CD4-positive, alpha-beta T cell treated with Interleukin-15 for 1 hour (primary cell): ENCODE measurements around the gene BRAP.
"Not testable (repeated sequence)": the region's sequence is repeated elsewhere in the genome, so short reads cannot be mapped to it uniquely, and the experiment has no call there.

Source experiments
- DNase-seq: peaks from one replicate; pipeline ENCODE4 v3.0.0-alpha.2; 2020

BRAP gene

DNA sequence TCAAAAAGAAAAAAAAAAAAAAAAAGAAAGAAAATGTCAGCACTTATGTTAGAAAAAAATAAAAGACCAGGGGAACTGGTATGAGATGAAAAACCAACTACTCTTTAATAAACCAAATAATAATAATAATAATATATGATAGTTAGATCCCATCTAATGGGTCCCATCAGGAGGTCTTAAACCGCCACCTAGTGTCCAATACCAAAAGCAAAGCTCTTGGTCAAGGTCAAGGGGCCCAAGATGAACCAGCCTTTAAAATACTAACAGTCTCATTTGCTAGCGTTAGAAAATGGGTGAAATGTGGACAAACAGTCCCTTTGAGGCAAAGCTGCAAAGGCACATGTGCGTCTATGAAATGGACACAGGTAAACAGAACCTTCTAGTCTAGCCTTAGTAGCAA, 12.3 kb downstream of the BRAP start:
- no peak for DNase-seq

DNA sequence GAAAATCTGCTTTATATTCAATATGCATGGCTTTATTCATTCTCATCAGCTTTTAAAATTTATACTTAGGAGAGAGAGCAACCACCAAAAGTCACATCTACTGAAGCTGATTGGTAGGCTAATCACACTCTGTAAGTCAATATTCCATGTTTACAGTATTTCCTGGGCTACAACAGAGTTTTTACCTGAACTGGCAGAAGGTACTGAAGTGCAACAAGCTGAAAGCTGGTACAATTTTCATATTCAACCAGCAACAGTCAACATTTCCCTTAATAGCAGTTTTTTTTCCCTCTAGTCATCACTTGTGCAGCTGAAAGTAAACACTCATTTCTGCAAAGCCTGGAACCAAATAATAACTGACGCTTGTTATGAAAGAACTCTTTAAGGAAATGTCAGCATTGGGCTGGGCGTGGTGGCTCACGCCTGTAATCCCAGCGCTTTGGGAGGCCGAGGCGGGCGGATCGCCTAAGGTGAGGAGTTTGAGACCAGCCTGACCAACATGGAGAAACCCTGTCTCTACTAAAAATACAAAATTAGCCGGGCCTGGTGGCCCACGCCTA, 12.9 kb downstream of the BRAP start:
- no peak for DNase-seq

DNA sequence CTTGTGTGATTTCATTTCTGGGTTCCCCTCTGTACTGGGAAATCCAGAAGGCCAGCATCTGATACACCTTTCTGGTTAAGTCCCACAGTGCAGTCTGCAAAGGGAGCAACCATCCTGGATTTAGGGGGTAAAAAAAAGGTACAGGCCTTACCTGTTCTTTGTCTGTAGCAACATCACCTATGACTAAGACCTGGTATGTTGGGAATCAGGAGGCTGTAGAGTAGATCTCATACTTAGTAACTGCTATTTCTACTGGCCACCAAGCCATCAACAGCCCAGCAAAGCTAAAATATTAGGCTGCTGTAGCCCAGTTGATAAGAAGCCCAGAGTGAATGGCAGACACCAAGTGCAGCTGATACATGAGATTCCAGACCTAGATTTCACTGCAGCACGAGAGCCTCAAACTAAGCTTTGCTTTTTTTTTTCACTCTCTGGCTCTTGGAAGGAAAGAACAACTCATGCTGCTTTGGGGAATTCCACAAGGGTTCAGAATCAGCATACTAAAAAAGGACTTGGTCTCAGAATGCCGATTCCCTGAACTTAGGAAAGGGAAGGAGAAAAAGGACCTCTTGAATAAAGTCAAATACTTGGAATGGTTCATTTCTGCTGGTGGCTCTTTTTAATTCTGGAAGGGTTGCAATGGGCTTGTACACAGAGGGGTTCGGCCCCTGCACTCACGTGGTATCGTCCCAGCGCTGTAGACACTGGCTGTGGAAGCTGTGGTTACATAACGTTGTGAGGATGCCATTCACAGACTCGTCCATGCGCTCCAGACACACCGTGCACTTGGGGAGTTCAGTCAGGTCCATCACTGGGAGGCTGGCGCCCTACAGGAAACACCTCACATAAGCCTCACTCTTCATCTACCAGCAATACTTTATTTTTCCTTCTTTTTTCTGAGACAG, 20.5 kb downstream of the BRAP start:
- DNase-seq, result no peak

DNA sequence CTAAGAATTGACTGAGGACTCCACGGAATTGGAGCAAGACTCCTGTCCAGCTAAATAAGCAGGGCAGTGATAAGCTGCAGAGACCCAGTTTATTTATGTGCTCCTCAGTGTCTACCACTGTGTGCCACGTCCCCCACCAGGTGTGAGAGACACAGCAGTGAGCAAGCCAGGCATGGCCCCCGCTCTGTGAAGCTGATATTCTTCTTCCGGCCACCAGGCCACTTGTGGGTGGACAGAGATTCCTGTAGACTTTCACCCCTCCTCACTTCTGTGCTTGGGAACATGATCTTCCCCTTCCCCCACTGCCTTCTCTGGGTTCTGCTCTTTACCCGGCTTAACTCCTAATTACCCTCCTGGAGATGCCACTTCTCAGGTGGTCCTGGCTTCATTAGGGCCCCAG, 21.3 kb downstream of the BRAP start:
- no peak for DNase-seq

DNA sequence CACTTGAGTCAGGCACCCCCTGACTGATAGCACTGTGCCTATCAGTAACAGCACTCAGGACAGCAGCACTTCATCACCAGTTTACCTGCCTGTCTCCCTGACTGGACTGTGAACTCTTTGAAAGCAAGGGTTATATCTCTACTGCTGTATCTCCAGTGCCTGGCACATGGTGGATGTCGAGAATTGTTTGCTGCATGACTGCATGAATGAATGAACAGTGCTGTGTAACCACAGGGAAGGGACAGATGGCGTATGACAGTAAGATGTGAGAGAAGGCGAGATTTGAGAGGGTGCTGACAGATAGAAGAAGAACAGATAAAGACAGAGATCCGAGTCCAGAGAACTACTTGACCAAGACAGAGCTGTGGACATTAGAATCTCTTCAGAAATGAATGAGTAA, 29.7 kb downstream of the BRAP start:
- no peak for DNase-seq

DNA sequence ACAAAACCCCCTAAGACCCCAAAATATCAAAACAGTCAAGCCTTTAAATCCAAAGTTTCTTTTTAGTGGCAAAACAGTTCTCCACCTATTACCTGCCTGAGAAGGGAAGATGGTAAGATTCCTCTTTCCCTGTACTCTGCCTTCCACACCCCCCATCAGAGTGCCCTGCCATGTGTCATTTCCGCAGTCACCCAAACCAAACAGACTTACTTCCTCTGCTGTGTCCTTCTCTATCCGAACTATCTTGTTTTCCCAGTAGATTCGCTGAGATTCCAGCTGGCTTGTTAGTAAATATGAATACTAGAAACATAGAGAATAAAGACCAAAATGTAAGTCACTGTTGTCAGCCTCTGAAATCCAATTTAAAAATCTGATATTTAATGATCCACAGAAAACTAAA, 30.4 kb downstream of the BRAP start:
- DNase-seq, result no peak

DNA sequence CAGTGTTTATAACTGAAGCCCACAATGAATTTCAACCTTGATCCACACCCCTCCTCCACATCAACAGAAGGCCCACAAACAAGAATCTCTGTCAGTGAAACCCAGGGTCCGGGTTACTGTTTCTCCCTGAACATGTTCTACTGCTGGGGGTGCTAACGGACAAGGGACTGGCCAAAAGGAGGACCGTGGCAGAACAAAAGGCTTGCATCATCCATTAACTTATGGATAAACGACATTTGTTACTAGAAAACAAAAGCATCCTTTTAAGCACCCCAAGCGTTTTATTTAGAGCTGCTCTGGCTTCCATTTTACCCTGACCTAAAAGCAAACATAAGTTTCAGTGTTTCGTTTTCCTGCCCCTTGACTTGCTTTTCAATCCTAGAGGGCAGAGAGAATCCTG, 32.2 kb downstream of the BRAP start:
- no peak for DNase-seq

DNA sequence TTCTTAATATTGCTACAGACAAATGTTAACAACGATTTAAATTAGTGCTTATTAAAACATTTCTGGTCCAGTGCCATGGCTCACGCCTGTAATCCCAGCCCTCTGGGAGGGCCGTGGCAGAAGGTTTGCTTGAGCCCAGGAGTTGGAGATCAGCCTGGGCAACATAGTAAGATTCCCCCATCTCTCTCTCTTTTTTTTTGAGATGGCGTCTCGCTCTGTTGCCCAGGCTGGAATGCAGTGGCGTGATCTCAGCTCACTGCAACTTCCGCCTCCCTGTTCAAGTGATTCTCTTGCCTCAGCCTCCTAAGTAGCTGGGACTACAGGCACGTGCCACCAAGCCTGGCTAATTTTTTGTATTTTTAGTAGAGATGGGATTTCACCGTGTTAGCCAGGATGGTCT, 33.2 kb downstream of the BRAP start:
- not testable (repeated sequence) for DNase-seq

DNA sequence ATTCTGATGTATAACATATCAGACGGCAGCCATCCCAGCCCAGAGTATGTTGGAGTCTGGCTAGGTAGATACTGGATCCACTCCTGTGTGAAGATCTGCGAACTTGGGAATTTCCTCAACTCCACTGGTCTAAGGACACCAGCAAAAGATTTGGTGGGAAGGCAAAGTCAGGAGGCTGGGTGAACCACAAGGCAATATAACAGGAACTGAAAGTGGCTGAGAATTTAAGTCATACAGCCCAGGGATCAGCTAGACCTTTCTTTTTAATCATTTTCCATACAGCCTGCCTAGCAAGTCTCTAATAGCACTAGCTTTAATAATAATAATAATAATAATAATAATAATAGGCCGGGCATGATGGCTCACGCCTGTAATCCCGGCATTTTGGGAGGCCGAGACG, 34.8 kb downstream of the BRAP start:
- DNase-seq, result no peak

DNA sequence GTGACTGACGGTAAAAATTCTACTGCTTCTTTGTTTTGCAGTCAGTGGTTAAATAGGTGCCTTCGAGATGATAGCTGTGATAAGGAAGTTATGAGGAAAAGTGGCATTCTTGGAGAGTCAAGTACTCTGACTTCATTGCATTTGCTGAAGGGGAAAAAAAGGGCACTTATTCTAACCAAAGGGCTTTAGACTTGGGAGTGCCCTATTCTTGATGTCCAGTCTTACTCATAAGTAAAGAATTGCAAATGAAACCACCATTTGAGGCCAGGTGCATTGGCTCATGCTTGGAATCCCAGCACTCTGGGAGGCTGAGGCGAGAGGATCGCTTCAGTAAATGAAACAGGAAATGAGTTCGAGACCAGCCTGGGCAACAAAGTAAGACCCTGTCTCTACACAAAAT, 40.3 kb downstream of the BRAP start:
- DNase-seq, result no peak

DNA sequence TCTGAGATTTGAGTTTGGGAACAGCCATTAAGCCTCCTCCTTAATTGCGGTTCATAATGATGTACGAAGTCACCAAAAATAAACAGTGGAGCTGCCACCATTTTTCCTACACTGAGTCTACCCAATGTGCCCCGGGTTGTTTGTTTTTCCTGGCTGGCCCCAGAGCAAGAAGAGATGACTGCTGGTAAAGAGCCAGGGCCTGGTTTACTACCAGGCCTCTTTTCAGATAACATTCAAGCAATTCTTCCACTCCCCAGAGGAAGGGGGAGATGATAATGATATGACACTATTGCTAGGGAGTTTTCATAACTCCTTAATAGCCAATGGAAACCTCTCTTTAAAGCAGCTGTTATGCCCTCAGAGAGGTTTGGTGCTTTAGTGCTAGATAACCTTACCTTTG, 42.3 kb downstream of the BRAP start:
- DNase-seq, result no peak

DNA sequence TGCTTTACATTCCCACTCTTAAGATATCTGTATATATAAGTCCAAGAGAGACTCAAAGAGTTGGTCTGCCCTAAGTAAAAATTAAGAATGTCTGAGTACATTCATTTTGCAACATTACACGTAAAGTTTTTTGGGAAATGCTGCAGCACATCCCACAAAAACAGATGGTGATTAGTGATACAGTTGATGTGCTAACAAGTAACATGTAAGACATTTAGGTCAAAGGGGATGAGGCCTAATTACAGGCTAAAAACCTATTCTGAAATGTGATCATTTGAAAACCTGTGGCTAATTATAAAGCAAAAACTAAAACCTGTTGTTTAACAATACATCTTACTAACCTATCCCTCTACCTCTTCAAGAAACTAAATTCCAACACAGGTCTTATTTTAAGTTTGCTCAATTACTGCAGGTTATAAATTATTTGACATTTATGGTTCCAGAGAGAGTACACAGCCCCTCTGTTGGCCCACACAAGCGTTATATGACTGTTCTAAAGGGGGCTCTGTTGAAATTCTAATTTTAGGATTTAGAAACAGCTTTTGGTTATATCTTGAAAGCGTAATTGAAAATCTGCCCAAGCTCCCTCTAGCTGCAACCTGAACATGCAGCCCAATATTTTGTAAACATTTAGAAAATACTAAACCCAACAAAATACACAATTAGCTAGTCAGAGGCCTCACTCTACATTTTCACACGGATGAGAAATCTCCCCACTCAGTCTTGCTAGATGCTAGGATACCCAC, 42.9 kb downstream of the BRAP start:
- DNase-seq, result no peak

DNA sequence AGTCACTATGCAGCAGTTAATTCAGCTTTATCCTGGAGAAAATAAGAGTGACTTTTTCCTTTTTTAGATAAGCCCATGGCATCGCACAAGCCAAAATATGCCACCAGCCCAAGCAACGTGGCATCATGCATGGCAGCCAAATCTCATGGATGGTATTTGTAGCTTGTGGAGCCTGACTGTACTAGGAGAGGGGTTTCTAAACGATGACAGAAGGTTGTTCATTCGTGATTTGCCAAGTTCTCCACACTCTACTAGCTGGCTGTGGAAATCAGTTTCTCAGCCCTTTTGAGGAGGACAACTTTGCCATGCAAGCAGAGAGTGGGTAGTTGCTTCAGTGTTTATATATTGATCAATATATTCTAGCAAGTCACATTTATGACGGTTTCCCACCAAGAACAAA, 45.2 kb downstream of the BRAP start:
- no peak for DNase-seq

DNA sequence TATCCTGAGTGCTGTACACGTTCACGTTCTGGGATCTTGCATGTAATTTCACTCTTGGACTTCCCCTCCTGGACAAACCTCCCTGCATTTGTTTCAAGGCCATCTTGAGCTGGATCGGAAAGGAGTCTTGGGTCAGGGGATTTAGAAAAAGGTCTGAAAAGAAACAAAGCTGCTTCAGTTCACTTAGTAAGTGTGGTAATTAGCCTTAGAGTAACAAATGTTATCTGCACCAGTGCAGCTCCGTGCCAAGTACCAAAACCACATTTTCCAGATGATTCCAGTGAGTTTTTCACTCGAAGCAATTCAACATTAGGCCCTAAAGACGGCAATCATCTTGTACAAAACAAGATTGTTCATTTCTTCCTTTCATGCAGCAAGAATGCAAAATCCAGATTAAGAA, 47.2 kb downstream of the BRAP start:
- DNase-seq, result no peak

DNA sequence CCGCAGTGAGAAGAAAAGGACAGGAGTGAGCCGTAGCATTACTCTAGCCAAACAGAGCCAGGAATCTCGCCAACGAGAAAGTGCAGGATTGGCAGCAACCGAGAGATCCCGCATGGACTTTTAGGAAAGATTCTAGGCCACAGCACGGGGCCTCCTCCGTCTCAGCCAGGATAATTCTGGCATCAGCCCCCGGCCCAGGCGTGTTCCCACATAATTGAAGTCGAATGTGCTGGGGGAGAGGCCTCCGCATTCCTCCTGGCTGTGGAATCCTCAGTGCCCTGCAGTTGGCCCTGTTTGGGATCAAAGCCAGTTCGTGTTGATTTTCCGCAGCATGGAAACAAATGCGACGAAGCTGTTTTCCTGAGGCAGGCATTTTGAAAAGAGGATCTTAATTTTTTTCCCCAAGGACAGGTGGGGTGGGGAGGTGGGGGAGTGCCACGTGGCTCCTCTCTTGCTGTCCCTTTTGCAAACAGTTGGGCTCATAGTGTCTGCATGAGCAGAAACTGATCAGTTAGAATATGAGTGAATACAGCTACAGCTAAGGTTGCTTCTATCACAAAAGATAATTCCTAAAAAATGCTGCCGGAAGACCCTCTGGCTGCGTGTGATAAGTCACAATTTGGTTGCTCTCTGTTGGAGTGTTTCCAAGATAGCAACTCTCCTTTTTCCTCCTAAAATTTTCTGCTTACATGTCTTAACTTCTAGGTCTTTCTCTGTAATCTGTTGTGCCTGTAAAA, 49.4 kb downstream of the BRAP start:
- no peak for DNase-seq

DNA sequence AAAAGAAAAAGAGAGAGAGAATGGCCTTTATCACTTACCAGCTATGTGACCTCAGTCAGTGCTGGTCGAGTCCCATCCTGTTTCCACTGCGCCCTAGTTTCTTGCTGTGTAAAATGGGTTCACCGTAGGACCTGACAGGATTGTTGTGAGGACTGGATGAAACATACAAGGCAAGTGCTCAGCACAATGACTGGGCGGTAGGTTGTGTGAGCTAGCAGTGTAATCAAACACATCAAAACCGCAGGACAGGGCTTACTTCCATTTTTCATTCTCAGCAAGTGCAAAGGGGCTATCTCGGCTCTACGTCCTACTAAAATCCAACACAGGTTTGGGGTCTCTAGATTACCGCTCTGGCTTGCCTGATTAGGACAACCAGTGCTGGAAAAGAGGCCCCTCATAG, 50.2 kb downstream of the BRAP start:
- no peak for DNase-seq

DNA sequence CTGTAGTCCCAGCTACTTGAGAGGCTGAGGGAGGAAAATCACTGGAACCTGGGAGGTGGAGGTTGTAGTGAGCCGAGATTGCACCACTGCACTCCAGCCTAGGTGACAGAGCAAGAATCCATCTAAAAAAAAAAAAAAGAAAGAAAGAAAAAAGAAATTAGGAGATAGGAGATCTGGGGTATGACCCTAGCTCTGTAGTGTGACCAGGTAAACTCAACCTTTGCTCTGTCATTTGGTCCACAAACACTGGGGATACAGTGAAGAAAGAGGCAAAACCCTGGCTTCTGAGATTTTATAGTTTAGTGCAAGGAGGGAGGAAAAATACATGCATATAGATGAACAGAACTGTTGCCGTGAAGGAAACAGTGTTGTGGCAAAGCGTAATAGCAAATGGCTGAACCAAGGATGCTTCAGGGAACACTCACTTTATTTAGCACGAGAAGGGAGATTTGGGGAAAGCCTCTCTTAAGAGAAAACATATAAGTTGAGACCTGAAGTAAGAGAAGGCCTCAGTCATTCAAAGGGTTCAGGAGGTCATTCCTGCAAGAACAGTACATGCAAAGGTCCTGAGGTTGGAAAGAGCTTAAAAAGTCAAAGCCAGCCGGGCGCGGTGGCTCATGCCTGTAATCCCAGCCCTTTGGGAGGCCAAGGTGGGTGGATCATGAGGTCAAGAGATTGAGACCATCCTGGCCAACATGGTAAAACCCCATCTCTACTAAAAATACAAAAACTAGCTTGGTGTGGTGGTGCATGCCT, 57.1 kb downstream of the BRAP start:
- DNase-seq, result no peak

DNA sequence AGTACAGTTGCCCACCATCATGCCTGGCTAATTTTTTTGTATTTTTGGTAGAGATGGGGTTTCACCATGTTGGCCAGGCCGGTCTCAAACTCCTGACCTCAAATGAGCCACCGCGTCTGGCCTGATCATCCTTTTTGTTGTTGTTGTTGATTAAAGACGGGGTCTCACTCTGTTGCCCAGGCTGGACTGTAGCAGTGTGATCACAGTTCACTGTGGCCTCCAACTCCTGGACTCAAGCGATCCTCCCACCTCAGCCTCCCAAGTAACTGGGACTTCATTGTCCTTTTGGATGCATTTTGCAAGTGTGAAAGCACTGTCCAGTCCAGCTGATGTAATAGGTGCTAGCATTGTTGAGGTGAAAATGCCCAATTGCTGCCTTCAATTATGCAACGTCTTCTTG, 59.5 kb downstream of the BRAP start:
- DNase-seq, result no peak

DNA sequence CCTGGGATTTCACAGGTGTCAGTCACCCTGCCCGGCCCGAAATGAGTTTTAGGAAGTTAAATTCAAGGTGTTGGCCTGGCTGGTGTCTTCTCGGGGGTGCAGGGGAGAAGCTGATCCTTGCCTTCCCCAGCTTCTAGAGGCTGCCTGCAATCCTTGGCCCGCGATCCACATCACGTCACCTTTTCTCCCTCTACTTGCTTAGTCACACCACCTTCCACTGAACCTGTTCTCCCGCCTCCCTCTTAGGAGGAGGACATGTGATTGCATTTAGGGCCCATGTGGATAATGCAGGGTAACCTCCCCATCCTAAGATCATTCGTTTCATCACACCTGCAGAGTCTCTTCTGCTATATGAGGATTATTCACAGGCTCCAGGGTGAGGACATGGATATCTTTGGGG, 61.2 kb downstream of the BRAP start:
- DNase-seq, result no peak

DNA sequence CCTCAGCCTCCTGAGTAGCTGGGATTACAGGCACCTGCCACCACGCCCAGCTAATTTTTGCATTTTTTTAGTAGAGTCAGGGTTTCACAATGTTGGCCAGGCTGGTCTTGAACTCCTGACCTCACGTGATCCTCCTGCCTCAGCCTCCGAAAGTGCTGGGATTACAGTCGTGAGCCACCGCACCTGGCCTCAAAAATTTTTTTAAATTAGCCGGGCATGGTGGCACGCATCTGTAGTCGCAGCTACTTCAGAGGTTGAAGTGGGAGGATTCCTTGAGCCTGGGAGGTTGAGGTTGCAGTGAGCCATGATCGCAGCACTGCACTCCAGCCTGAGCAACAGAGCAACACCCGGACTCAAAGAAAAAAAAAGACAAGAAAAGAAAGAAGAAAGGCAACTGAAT, 67.9 kb downstream of the BRAP start:
- DNase-seq, result not testable (repeated sequence)

DNA sequence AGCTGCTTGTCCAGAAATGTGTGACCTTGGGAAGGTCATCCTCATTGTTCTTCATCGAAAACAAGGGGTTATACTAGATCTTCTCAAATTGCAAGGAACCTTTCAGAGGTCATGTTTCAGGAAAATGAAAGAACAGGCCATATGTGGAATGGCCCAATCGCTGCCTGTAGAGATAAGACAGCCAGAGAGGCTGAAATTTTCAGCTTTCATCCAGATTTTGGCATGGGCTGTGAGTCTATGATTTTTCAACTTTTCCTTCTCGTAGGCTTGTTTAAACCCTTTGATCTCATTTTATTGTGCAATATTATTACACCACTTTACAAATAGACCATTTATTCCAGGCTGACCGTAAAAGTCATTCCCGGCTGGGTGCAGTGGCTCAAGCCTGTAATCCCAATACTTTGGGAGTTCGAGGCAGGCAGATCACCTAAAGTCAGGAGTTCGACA, 69.6 kb downstream of the BRAP start:
- DNase-seq, result no peak

DNA sequence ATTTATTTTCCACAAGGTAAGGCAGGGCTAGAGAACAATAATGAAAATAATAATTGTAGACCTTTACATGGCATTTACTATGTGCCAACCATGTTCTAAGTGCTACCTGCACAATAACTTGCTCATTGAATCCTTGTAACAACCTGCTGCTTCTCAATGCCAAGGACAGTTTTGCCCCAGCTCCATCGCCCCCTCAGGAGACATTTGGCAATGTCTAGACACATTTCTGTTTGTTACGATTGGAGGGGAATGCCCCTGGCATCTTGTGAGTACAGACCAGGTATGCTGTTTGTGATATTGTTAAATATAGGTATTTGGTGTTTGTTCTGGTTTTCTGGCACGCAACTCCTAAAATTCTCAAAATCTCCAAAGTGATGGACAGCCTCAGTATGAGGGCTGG, 78.5 kb downstream of the BRAP start:
- no peak for DNase-seq
